Urothelium cell line (cell line): ENCODE measurements around the gene APBA1.
"Not testable (repeated sequence)": the region's sequence is repeated elsewhere in the genome, so short reads cannot be mapped to it uniquely, and the experiment has no call there.

ENCODE experiments used
- DNase-seq: peaks from one replicate; pipeline ENCODE4 v3.0.0; 2011; ENCODE audit warnings: low spot score, mixed read lengths
- FAIRE-seq: peaks from 2 replicates; lab custom pipeline; 2011; peaks lifted over from hg19 to GRCh38; lab: Jason Lieb, UNC

Gene APBA1

GRCh38 chr9:69421908-69422801 is 250.0 kb downstream of the APBA1 start:
- FAIRE-seq (no peak), DNase-seq (peak; percentile 79)

- DNase-seq (no peak), FAIRE-seq (no peak)
These were observed 251.4 kb downstream of the APBA1 start for GRCh38 chr9:69420611-69421270.

- FAIRE-seq: no peak
- DNase-seq: peak; percentile 78
These were observed 259.4 kb downstream of the APBA1 start for GRCh38 chr9:69412741-69413150.

- FAIRE-seq (no peak), DNase-seq (no peak)
These were observed 260.0 kb downstream of the APBA1 start for GRCh38 chr9:69411931-69412740.

GRCh38 chr9:69411246-69411645 is 260.9 kb downstream of the APBA1 start:
- no peak for DNase-seq
- no peak for FAIRE-seq

- not testable (repeated sequence) for FAIRE-seq, DNase-seq
These were observed 262.2 kb downstream of the APBA1 start for GRCh38 chr9:69409936-69410335.

GRCh38 chr9:69400470-69400869 is 271.7 kb downstream of the APBA1 start:
- DNase-seq: no peak
- FAIRE-seq: no peak

- no peak for FAIRE-seq
- DNase-seq: no peak
These were observed 274.6 kb downstream of the APBA1 start for GRCh38 chr9:69397384-69398214.

- FAIRE-seq: no peak
- no peak for DNase-seq
These were observed 275.4 kb downstream of the APBA1 start for GRCh38 chr9:69396759-69397158.

GRCh38 chr9:69395718-69396117 is 276.5 kb downstream of the APBA1 start:
- FAIRE-seq: no peak
- no peak for DNase-seq

GRCh38 chr9:69393425-69393824 is 278.7 kb downstream of the APBA1 start:
- FAIRE-seq (no peak), DNase-seq (no peak)

- DNase-seq (no peak), FAIRE-seq (no peak)
These were observed 279.3 kb downstream of the APBA1 start for GRCh38 chr9:69392826-69393225.

- DNase-seq (no peak), FAIRE-seq (no peak)
These were observed 280.2 kb downstream of the APBA1 start for GRCh38 chr9:69391946-69392345.

- DNase-seq: no peak
- FAIRE-seq: no peak
These were observed 280.7 kb downstream of the APBA1 start for GRCh38 chr9:69391487-69391886.

- FAIRE-seq (no peak), DNase-seq (no peak)
These were observed 282.7 kb downstream of the APBA1 start for GRCh38 chr9:69389437-69389995.

- FAIRE-seq (no peak), DNase-seq (no peak)
These were observed 283.6 kb downstream of the APBA1 start for GRCh38 chr9:69388596-69388995.

- FAIRE-seq (no peak), DNase-seq (no peak)
These were observed 285.5 kb downstream of the APBA1 start for GRCh38 chr9:69386651-69387050.

GRCh38 chr9:69385581-69386033 is 286.6 kb downstream of the APBA1 start:
- DNase-seq: peak; percentile 23
- FAIRE-seq: no peak

- DNase-seq (no peak), FAIRE-seq (no peak)
These were observed 290.0 kb downstream of the APBA1 start for GRCh38 chr9:69382135-69382534.

- no peak for FAIRE-seq
- peak; percentile 71 for DNase-seq
These were observed 291.4 kb downstream of the APBA1 start for GRCh38 chr9:69380811-69381210.
